Ovary (tissue), 9 donors: ENCODE measurements around the gene OR2V2. TPM values are rescaled to one million over a fixed set of nuclear protein-coding genes. Genes with fewer than 3 reads are reported as not detected.
"Not testable (repeated sequence)": the region's sequence is repeated elsewhere in the genome, so short reads cannot be mapped to it uniquely, and the experiment has no call there.

ENCODE experiments used
- DNase-seq, 5 donors: peaks; one replicate each; pipeline ENCODE4 v3.0.0-alpha.2; 2019 to 2020
- H3K27ac ChIP-seq, 2 donors: fragments of 200-600 bp; one replicate each; pipeline versions ENCODE4 v1.5.1 to v1.8.0; 2019 to 2022
- H3K27me3 ChIP-seq: fragments of 200-600 bp; one replicate; pipeline ENCODE4 v1.8.0; 2022
- H3K36me3 ChIP-seq: fragments of 200-600 bp; sonication (generic); one replicate; pipeline ENCODE4 v1.5.1; 2019
- H3K4me1 ChIP-seq: one replicate; pipeline ENCODE4 v1.8.1; 2013; ENCODE audit warnings: mild to moderate bottlenecking, moderate library complexity; ENCODE audit not compliant: insufficient read depth
- H3K4me3 ChIP-seq: fragments of 200-600 bp; sonication (generic); one replicate; pipeline ENCODE4 v1.5.1; 2017
- H3K9me3 ChIP-seq, 2 donors: fragments of 200-600 bp in 1 of 2; sonication (generic) in 1 of 2; one replicate each; pipeline versions ENCODE4 v1.5.1 to v1.8.1; 2013 to 2019; ENCODE audit warnings: mild to moderate bottlenecking in 1 of 2, moderate library complexity in 1 of 2
- EP300 ChIP-seq: sonication (generic); formaldehyde crosslinking; IDR thresholded peaks from one replicate; pipeline ENCODE4 v1.6.1; 2017; ENCODE audit warnings: antibody characterized with exemption
- POLR2A ChIP-seq: fragments of 450-650 bp; IDR thresholded peaks from one replicate; pipeline ENCODE4 v1.6.1; 2017; ENCODE audit warnings: antibody characterized with exemption, mild to moderate bottlenecking, moderate library complexity
- WGBS, 3 donors: extraction: QIAGEN DNeasy Blood & Tissue Kit in 1 of 3; methylation state at CpG; one replicate each; pipeline versions ENCODE4 v1.1.5 to v1.1.7; 2013 to 2017; 5-methylcytosine and 5-hydroxymethylcytosine counted together
- intact Hi-C, 4 donors: fragments of 100-400 bp; cut with DNase I; formaldehyde crosslinking; loops; one replicate each; pipeline versions ENCODE4 v1.11.0 to v1.15.1; 2022 to 2023
- polyA plus RNA-seq, 2 donors: library from polyadenylated mRNA; stranded (reverse); fragments of 200-250 nt in 1 of 2; fragments of 350-450 nt in 1 of 2; fragmentation: Illumina TruSeq in 1 of 2; extraction: RNeasy Lipid Tissue Mini Kit (QIAGEN cat#74804) in 1 of 2; gene quantifications; one replicate each; pipeline ENCODE4 v1.2.3, GENCODE V29; 2013 to 2014
- total RNA-seq, 7 donors: library from RNA; depleted of rRNA in 2 of 7; stranded (reverse); fragments of >200 nt in 2 of 7; fragmentation: NEBNext Ultra II Directional in 3 of 7; extraction: Animal tissue kit (Norgen Biotek cat#: 25700) in 3 of 7; gene quantifications; one replicate each; pipeline versions ENCODE4 v1.1.0 to v1.2.4, GENCODE V29; 2016 to 2023
- TF ChIP-seq, protein P1 (sequence below), 3 donors: fragments of 450-650 bp in 2 of 3; fragments of 200-600 bp in 1 of 3; IDR thresholded peaks; one replicate each; pipeline versions ENCODE4 v1.5.1 to v1.8.0; 2016 to 2022; ENCODE audit warnings: antibody characterized with exemption in 3 of 3, mild to moderate bottlenecking in 1 of 3
- donor health status: DM: no; HTN: no; CAD: no; lungs with moderate emphysema.
- donor health status: DM: no; HTN: no; CAD: no.
- donor health status: Bipolar disorder and iron deficiency.
- donor health status: DM: yes; HTN: yes; CAD: no.
- donor health status: DM: no; HTN: no; CAD: no.
- donor health status: DM: yes; HTN: yes; CAD: no.

Gene OR2V2
- total and polyA plus RNA-seq, 9 donors: 0.80 TPM; not detected in 8

- TF ChIP-seq EP300: no peak
- TF ChIP-seq, protein P1, sequence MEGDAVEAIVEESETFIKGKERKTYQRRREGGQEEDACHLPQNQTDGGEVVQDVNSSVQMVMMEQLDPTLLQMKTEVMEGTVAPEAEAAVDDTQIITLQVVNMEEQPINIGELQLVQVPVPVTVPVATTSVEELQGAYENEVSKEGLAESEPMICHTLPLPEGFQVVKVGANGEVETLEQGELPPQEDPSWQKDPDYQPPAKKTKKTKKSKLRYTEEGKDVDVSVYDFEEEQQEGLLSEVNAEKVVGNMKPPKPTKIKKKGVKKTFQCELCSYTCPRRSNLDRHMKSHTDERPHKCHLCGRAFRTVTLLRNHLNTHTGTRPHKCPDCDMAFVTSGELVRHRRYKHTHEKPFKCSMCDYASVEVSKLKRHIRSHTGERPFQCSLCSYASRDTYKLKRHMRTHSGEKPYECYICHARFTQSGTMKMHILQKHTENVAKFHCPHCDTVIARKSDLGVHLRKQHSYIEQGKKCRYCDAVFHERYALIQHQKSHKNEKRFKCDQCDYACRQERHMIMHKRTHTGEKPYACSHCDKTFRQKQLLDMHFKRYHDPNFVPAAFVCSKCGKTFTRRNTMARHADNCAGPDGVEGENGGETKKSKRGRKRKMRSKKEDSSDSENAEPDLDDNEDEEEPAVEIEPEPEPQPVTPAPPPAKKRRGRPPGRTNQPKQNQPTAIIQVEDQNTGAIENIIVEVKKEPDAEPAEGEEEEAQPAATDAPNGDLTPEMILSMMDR (IDR thresholded peaks at IDR 0.05): no peak
- TF ChIP-seq POLR2A: no peak
- intact Hi-C loops: no loop called here
- no peak for DNase-seq
- H3K27me3 ChIP-seq: no peaks in the 10 kb centered on the region
- no peak overlapping the region for H3K4me3 ChIP-seq
- H3K27ac ChIP-seq: no peak overlapping the region
- no peaks in the 10 kb centered on the region for H3K9me3 ChIP-seq
- WGBS, 3 donors: 71 to 80% (median 73%) methylated on average over 3 of the region's 3 CpGs
- no peaks in the 10 kb centered on the region for H3K4me1 ChIP-seq
- no peaks in the 10 kb centered on the region for H3K36me3 ChIP-seq
Measured at GRCh38 chr5:181124526-181124925, 22.9 kb upstream of the OR2V2 start.

DNA sequence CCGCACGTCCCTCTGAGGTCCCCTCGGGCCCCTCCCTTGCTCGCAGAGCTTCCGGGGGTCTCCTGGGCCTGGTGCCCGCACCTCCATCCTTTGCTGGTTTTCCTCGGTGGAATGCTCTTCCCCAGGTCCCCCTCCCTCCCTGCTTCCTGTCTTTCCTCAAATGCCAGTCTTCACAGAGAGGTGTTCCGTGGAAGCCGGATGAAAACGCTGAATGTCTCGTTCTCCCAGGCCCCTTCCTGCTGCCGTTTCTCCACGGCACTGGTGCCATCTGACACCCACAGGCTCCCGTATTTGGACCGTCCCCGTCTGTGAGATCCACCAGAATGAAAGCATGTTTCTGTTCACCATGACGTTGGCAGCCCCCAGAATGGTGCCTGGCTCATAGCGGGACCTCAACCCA lies 20.5 kb upstream of the OR2V2 start:
- no peak for DNase-seq
- H3K9me3 ChIP-seq: no peaks in the 10 kb centered on the region
- no peaks in the 10 kb centered on the region for H3K36me3 ChIP-seq
- WGBS, 3 donors: 65 to 70% (median 67%) methylated on average over 18 of the region's 18 CpGs
- TF ChIP-seq POLR2A (no peak), EP300 (no peak)
- TF ChIP-seq, protein P1 (IDR thresholded peaks at IDR 0.05): no peak
- no peak overlapping the region for H3K4me3 ChIP-seq
- H3K27ac ChIP-seq: no peak overlapping the region
- H3K4me1 ChIP-seq: no peaks in the 10 kb centered on the region
- intact Hi-C loops: no loop called here
- no peaks in the 10 kb centered on the region for H3K27me3 ChIP-seq

- H3K9me3 ChIP-seq: no peaks in the 10 kb centered on the region
- WGBS, 3 donors: 83 to 89% (median 85%) methylated on average over 10 of the region's 10 CpGs
- H3K27ac ChIP-seq: no peak overlapping the region
- H3K36me3 ChIP-seq: no peaks in the 10 kb centered on the region
- no peak for DNase-seq
- H3K27me3 ChIP-seq: no peaks in the 10 kb centered on the region
- intact Hi-C loops: no loop called here
- TF ChIP-seq POLR2A (no peak), EP300 (no peak)
- TF ChIP-seq, protein P1 (IDR thresholded peaks at IDR 0.05): no peak
- no peak overlapping the region for H3K4me3 ChIP-seq
- no peaks in the 10 kb centered on the region for H3K4me1 ChIP-seq
Measured at GRCh38 chr5:181127456-181127855, 19.9 kb upstream of the OR2V2 start.

- no peak for DNase-seq
- H3K4me1 ChIP-seq: no peaks in the 10 kb centered on the region
- H3K27me3 ChIP-seq: no peaks in the 10 kb centered on the region
- intact Hi-C loops: no loop called here
- 53 to 59% (median 56%) methylated on average over 15 of the region's 15 CpGs for WGBS, 3 donors
- H3K36me3 ChIP-seq: no peaks in the 10 kb centered on the region
- H3K27ac ChIP-seq: no peak overlapping the region
- no peaks in the 10 kb centered on the region for H3K9me3 ChIP-seq
- no peak overlapping the region for H3K4me3 ChIP-seq
- no peak for TF ChIP-seq EP300
Measured at GRCh38 chr5:181127907-181128626, 19.3 kb upstream of the OR2V2 start.

DNA sequence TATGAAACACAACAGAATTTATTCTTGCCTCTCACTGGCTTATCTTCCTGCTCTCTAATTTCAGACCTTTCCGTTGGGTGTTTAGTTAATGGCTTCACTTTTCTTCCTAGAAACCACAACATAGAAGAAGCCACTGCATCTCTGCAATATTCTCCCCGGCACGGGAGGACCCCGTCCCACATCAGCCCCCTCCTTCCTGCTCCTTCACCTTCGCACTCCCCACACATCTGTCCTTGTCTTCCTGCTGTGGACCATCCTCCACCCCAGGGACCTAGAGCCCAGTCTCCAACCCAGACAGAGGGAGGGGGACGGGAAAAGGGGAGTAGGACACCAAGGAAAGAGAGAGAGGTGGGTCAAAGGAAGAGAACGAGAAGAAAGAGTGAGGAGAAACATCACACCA lies 17.8 kb upstream of the OR2V2 start:
- no peaks in the 10 kb centered on the region for H3K9me3 ChIP-seq
- no peak for DNase-seq
- no peak overlapping the region for H3K4me3 ChIP-seq
- intact Hi-C loops: no loop called here
- no peaks in the 10 kb centered on the region for H3K27me3 ChIP-seq
- WGBS, 3 donors: 23 to 45% (median 24%) methylated on average over 7 of the region's 7 CpGs
- H3K36me3 ChIP-seq: no peaks in the 10 kb centered on the region
- TF ChIP-seq, protein P1 (IDR thresholded peaks at IDR 0.05): no peak
- no peak for TF ChIP-seq POLR2A
- TF ChIP-seq EP300: no peak
- H3K27ac ChIP-seq: no peak overlapping the region
- H3K4me1 ChIP-seq: no peaks in the 10 kb centered on the region

GRCh38 chr5:181130081-181130480 lies 17.3 kb upstream of the OR2V2 start:
- DNase-seq, H3K27ac ChIP-seq, H3K4me1 ChIP-seq, intact Hi-C loops, H3K9me3 ChIP-seq, H3K4me3 ChIP-seq, H3K27me3 ChIP-seq, H3K36me3 ChIP-seq: not testable (repeated sequence)
- WGBS, 3 donors: 60 to 67% (median 62%) methylated on average over 9 of the region's 9 CpGs
